ENCODE measurements around the gene KLRF2. TPM values are rescaled to one million over a fixed set of nuclear protein-coding genes. Genes with fewer than 3 reads are reported as not detected.

The KLRF2 gene
- total RNA-seq, 4 donors from 2014 or later = not detected

DNA sequence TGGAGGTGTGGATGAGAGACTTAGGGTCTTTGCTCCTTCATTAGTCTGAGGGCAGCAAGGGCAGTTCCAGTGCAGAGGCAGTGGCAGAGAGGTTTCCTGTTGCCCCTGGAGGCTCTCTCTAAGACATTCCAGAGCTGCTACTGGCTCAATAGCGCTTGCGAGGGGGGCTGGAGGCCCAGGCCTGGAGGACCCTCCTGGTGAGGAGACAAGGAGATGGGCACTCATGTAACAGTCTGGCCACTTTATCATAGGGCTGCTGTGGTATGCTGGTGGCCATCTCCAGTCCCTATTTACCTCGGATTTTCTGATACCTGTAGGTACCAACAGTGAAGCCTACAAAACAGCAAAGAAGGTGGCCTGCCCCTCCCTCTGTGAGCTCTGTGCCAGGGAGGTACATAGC, 38.2 kb downstream of the KLRF2 start:
- ATAC-seq (ENCODE audit: low FRiP score) (no peak), DNase-seq (ENCODE audit: low spot score) (no peak)
- no peak for TF ChIP-seq CTCF (IDR thresholded peaks at IDR 0.05)

GRCh38 chr12:9920451-9920850, 39.2 kb downstream of the KLRF2 start:
- DNase-seq (ENCODE audit: low spot score) = no peak
- ATAC-seq (ENCODE audit: low FRiP score) = no peak
- no peak for TF ChIP-seq CTCF (IDR thresholded peaks at IDR 0.05)

DNA sequence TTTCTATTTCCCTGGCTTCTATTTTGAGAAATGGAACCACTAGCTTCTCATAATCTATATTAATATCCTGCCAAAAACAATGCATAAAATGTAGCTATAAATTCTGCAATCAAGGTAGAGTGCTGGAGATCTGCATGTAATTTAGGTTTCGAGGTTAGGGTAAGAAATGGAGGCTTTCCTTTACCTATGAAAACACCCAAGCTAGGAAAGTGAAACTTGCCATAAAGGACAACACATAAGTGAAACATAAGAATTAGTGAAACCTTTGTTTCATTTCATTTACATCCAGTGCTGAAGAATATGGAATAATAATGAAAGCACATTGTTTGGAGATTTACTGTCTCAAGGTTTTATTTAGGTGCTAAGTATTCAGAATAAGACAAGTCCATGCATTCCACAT, 41.1 kb downstream of the KLRF2 start:
- DNase-seq (ENCODE audit: low spot score) (no peak), ATAC-seq (ENCODE audit: low FRiP score) (no peak)
- TF ChIP-seq CTCF (IDR thresholded peaks at IDR 0.05) = no peak

- DNase-seq (ENCODE audit: low spot score) (no peak), ATAC-seq (ENCODE audit: low FRiP score) (no peak)
- TF ChIP-seq CTCF (IDR thresholded peaks at IDR 0.05) = no peak
Observed at GRCh38 chr12:9925705-9926393, 44.6 kb downstream of the KLRF2 start.

DNA sequence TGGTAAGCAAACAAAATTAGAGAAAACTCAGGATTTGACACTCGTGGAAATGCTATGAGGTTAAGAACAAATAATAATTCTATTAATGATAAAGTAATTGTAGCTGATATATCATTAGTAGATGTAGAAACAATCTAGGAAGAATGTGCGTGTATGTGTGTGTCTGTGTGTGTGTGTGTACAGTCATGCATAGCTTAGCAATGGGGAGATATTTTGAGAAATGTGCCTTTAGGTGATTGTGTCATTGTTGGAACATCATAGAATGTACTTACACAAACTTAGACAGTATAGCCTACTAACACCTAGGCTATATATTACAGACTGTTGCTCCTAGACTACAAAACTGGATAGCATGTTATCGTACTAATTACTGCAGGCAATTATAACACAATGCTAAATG, 45.6 kb downstream of the KLRF2 start:
- ATAC-seq (ENCODE audit: low FRiP score) = no peak
- no peak for TF ChIP-seq CTCF (IDR thresholded peaks at IDR 0.05)
- no peak for DNase-seq (ENCODE audit: low spot score)

GRCh38 chr12:9928607-9929006, 47.3 kb downstream of the KLRF2 start:
- DNase-seq (ENCODE audit: low spot score) (no peak), ATAC-seq (ENCODE audit: low FRiP score) (no peak)
- TF ChIP-seq CTCF (IDR thresholded peaks at IDR 0.05) = no peak

DNA sequence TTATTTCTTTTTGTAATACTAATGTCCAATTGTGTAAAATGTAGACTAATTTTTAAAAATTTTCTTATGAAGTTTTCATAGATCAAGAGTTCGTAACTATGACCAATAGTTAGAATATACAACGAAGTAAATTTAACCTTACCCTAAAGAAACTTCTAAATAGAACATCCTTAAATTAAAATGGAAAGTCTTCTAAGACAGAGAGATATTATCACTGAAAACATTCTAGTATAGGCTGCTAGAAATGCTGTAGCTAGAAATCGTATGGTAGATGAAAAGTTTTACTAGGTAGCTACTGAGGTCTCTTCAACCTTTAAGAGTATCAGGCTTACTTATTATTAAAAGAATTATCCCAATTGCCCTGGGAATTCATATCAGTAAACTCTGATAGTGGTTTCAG, 50.0 kb downstream of the KLRF2 start:
- no peak for ATAC-seq (ENCODE audit: low FRiP score)

More for the DNA sequence above, 50.0 kb downstream of the KLRF2 start:
- no peak for DNase-seq (ENCODE audit: low spot score)
- no peak for TF ChIP-seq CTCF (IDR thresholded peaks at IDR 0.05)

Data from omental fat pad (tissue), 4 donors.